Measurements from ENCODE around the gene RBM47. TPM values are rescaled to one million over a fixed set of nuclear protein-coding genes. Genes with fewer than 3 reads are reported as not detected.

The RBM47 gene
- total RNA-seq, 4 donors from 2014 or later: 200 to 369 (median 323) TPM

- Histone ChIP-seq H3K4me1 (peaks cover 29 to 32% of the 10 kb centered on the region in 2 donors), H3K27ac (peak overlapping the region in 2 of 3 donors; percentile 46 to 96), H3K9me3 (no peaks in the 10 kb centered on the region), H3K36me3 (peaks cover 0 to 16% of the 10 kb centered on the region in 2 donors), H3K27me3 (no peaks in the 10 kb centered on the region), H3K4me3 (replicated peaks in 1 of 3) (no peak overlapping the region)
- 88 to 93% methylated on average over 3 of the region's 3 CpGs for WGBS, 2 donors
- intact Hi-C loops (cut with DNase I): no loop called here
- TF ChIP-seq, protein P1, sequence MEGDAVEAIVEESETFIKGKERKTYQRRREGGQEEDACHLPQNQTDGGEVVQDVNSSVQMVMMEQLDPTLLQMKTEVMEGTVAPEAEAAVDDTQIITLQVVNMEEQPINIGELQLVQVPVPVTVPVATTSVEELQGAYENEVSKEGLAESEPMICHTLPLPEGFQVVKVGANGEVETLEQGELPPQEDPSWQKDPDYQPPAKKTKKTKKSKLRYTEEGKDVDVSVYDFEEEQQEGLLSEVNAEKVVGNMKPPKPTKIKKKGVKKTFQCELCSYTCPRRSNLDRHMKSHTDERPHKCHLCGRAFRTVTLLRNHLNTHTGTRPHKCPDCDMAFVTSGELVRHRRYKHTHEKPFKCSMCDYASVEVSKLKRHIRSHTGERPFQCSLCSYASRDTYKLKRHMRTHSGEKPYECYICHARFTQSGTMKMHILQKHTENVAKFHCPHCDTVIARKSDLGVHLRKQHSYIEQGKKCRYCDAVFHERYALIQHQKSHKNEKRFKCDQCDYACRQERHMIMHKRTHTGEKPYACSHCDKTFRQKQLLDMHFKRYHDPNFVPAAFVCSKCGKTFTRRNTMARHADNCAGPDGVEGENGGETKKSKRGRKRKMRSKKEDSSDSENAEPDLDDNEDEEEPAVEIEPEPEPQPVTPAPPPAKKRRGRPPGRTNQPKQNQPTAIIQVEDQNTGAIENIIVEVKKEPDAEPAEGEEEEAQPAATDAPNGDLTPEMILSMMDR (IDR thresholded peaks at IDR 0.05): no peak
- TF ChIP-seq POLR2A (IDR thresholded peaks at IDR 0.05): no peak
- no peak for DNase-seq
These were observed 205.9 kb downstream of the RBM47 start for GRCh38 chr4:40423735-40424134.

DNA sequence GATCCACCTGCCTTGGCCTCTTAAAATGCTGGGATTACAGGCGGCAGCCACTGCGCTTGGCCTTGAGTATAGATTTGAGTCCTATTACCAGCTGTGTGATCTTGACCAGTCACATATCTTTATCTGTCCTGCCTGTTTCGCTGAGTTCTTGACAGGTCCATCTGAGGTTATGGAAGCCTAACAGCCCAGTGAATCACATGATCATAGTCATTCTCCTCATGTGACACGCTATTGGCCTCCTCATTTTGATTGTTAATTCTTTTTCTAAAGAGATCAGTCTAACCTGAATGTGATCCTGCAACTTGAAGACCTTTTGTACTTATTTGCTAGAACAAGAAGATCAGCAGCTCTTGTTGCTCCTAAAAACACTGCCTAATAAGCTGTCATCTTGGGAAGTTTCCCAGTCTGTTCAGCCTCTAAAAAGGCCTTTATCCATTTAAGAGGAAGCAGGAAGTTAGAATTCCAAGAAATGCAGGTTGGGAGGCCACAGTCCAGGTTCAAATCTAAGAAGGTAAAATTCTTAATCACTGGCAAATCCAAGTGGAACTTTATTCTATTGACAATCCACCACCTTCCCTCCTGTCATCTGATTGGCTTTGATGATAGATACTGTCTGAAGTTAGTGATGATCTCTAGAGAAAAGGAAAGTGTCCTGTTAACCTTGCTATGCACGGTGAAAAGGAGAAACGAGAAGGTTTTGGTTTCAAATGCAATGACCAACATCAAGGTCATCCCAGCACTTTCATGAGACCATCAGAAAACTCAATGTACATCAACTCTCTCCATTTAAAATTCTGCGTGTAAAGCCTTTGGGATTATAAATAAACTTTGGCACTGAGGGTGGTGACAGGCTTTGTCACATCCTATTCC, 207.6 kb downstream of the RBM47 start:
- Histone ChIP-seq H3K36me3 (peaks cover 0 to 16% of the 10 kb centered on the region in 2 donors), H3K27me3 (no peaks in the 10 kb centered on the region), H3K9me3 (no peaks in the 10 kb centered on the region), H3K27ac (peak overlapping the region; percentile 8 to 96 (median 32)), H3K4me1 (peaks cover 31% of the 10 kb centered on the region in 2 donors), H3K4me3 (replicated peaks in 1 of 3) (no peak overlapping the region)
- no peak for DNase-seq
- intact Hi-C loops (cut with DNase I): no loop called here
- WGBS, 2 donors: 94 to 97% methylated on average over 7 of the region's 7 CpGs
- TF ChIP-seq, protein P1 (IDR thresholded peaks at IDR 0.05): no peak
- peak in 1 of 2 donors; percentile 11 for TF ChIP-seq POLR2A (IDR thresholded peaks at IDR 0.05)

DNA sequence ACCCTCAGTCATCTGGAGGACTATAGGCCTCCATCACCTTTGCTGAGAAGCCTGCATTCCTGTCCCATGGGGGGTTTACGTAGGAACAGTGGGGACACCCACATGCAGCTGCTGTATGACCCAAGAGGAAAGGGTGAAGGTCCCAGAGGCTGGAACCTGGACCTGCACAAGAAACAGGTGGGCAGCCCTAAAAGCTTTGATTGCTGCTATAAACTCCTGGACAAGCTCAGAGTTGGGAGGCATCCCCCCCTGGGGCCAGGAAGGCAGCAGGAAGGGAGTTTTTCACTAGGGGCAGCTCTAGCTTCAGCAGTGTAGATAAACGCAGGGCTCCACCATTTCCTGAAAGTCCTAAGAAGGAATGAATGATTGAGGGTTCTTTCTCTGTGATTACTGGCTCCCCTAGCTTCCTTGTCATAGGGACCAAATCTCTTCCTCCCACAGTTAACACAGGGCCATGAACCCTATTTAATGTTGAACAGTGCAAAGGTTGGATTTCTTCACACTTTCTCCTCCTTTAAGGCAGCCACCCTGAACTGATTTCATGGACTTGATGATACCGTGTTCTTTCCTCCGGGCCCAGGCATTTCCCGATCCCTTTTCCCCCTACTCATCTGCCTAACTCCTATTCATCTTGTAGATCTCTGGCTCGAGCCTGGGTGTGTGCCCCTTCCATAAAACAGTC, 210.3 kb downstream of the RBM47 start:
- intact Hi-C loops (cut with DNase I): no loop called here
- WGBS, 2 donors: 66 to 80% methylated on average over 6 of the region's 6 CpGs
- Histone ChIP-seq H3K27ac (peak overlapping the region; percentile 73 to 96 (median 81)), H3K4me3 (replicated peaks in 1 of 3) (no peak overlapping the region), H3K36me3 (no peaks in the 10 kb centered on the region), H3K27me3 (no peaks in the 10 kb centered on the region), H3K9me3 (no peaks in the 10 kb centered on the region), H3K4me1 (peaks cover 35 to 40% of the 10 kb centered on the region in 2 donors)
- no peak for DNase-seq
- TF ChIP-seq, protein P1 (IDR thresholded peaks at IDR 0.05): no peak
- no peak for TF ChIP-seq POLR2A (IDR thresholded peaks at IDR 0.05)

- Histone ChIP-seq H3K27me3 (no peaks in the 10 kb centered on the region), H3K27ac (peak overlapping the region; percentile 73 to 96 (median 81)), H3K4me1 (peaks cover 28 to 40% of the 10 kb centered on the region in 2 donors), H3K9me3 (no peaks in the 10 kb centered on the region), H3K36me3 (no peaks in the 10 kb centered on the region), H3K4me3 (replicated peaks in 1 of 3) (no peak overlapping the region)
- DNase-seq: peak; percentile 61 to 67
- WGBS, 2 donors: 53 to 64% methylated on average over 6 of the region's 6 CpGs
- intact Hi-C loops (cut with DNase I): no loop called here
- peak in 1 of 2 donors; percentile 12 for TF ChIP-seq POLR2A (IDR thresholded peaks at IDR 0.05)
- TF ChIP-seq, protein P1 (IDR thresholded peaks at IDR 0.05): no peak
These were observed 211.0 kb downstream of the RBM47 start for GRCh38 chr4:40418430-40419230.

Data from thyroid gland (tissue), 4 donors.